ENCODE measurements around the gene C5orf63. TPM values are rescaled to one million over a fixed set of nuclear protein-coding genes. Genes with fewer than 3 reads are reported as not detected.

C5orf63 gene
- total and polyA plus RNA-seq, 2 of the 8 experiments (the other 6 are each of a cell fraction or from before 2014, with no cell fraction given) = 0.67 to 0.71 TPM

DNA sequence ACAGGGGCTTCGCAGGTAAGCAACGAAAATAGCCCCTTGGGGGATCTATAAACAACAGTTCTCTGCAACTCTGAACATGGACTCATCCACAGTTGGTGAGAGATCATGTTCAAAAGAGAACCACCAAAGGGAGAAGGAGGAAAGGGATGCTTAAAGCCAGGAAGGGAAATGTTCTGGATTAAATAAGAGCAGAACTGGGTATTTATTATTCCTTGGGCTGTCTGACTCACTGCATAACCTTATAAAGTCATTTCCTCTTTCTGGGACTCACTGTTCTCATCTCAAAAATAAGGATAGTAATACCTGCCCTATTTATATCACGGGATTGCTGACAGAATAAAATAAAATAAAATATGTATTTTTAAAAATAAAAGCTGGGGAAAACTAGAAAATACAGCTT, 31.7 kb downstream of the C5orf63 start:
- no peak overlapping the region for H3K4me3 ChIP-seq (ENCODE audit: extremely low read depth in 1 of 4, insufficient read depth in 2 of 4, low read depth in 3 of 4, low read length in 4 of 4)
- H3K27ac ChIP-seq (ENCODE audit: low read depth, low read length) = no peak overlapping the region
- H4K8ac ChIP-seq (ENCODE audit: extremely low read depth, insufficient read depth, low read length) = no peak overlapping the region
- no peaks in the 10 kb centered on the region for H4K20me1 ChIP-seq (replicated peaks in 1 of 2; ENCODE audit: control insufficient read depth in 1 of 2, insufficient read depth in 2 of 2, low read length in 2 of 2)
- ChIA-PET CTCF (ENCODE audit: partially characterized antibody) (interaction anchor here (0.6 to 1.4 kb wide), 6 partner anchors 18 to 1026 kb away, joined by 3 read pairs; no protein-coding TSS in a partner anchor), POLR2A (ENCODE audit: partially characterized antibody) (interaction anchor here (1.6 kb wide), 1 partner anchor 11 kb away, joined by 8 read pairs; the partner anchor contains the start of gene MARCHF3)
- no peaks in the 10 kb centered on the region for H3K23me2 ChIP-seq (ENCODE audit: low read depth, low read length)
- peak overlapping the region; percentile 15; the same call in 1 of the 2 replicates for H2AFZ ChIP-seq (ENCODE audit: low read length)
- no peak overlapping the region for H4K5ac ChIP-seq (ENCODE audit: insufficient read length, low read depth, low read length)
- H2BK120ac ChIP-seq (replicated peaks; ENCODE audit: low read depth, low read length) = no peak overlapping the region
- whole genome bisulfite sequencing, 2 experiments (ENCODE audit: extremely low coverage in 1 of 2, insufficient coverage in 1 of 2, insufficient read length in 1 of 2, insufficient replicate concordance in 2 of 2, low coverage in 1 of 2, low lambda C conversion rate in 2 of 2, missing lambda C conversion rate in 1 of 2) = 88% methylated on average over 3 of the region's 3 CpGs; no CpG with 5 or more reads in 1 of the 2 experiments
- no peaks in the 10 kb centered on the region for H3K36me3 ChIP-seq (ENCODE audit: control insufficient read depth in 2 of 4, insufficient read depth in 4 of 4, low read length in 3 of 4)
- H4K91ac ChIP-seq (replicated peaks; ENCODE audit: insufficient read length, low read length) = peak overlapping the region; percentile 6
- no peaks in the 10 kb centered on the region for H3K79me2 ChIP-seq (ENCODE audit: control insufficient read depth in 1 of 2, insufficient read depth in 2 of 2, low read length in 2 of 2)
- FAIRE-seq = no peak
- no peak overlapping the region for H3K14ac ChIP-seq (ENCODE audit: insufficient read length)
- no peak overlapping the region for H2BK5ac ChIP-seq (ENCODE audit: low read depth, low read length)
- H3K4me1 ChIP-seq (replicated peaks in 1 of 4; ENCODE audit: control insufficient read depth in 3 of 4, insufficient read depth in 4 of 4, low read length in 3 of 4) = peaks cover 2 to 18% (median 11%) of the 10 kb centered on the region in 4 experiments; a peak in 6 of 7 replicates
- no peak overlapping the region for H3K23ac ChIP-seq (ENCODE audit: insufficient read length)
- H2BK15ac ChIP-seq (ENCODE audit: low read length) = no peak overlapping the region
- no peak overlapping the region for H2AK5ac ChIP-seq (ENCODE audit: low read depth, low read length)
- H3K18ac ChIP-seq (ENCODE audit: extremely low read depth, low read length) = no peak overlapping the region
- no peak overlapping the region for H3K56ac ChIP-seq (replicated peaks; ENCODE audit: insufficient read length, low read depth, low read length)
- no peak overlapping the region for H2BK12ac ChIP-seq (ENCODE audit: low read depth, low read length)
- no peak for DNase-seq (ENCODE audit: low read depth in 1 of 2, low spot score in 2 of 2)
- no peak overlapping the region for H2BK20ac ChIP-seq (ENCODE audit: low read length)
- H3K9me3 ChIP-seq (ENCODE audit: insufficient read depth in 2 of 2, low read depth in 1 of 2, low read length in 1 of 2) = no peaks in the 10 kb centered on the region
- H3K27me3 ChIP-seq (replicated peaks in 1 of 4; ENCODE audit: control insufficient read depth in 3 of 4, extremely low read depth in 1 of 4, insufficient read depth in 3 of 4, low read length in 3 of 4) = peaks cover 0 to 1% (median 0%) of the 10 kb centered on the region in 4 experiments; a peak in 1 of 7 replicates
- H3K79me1 ChIP-seq (ENCODE audit: low read depth, low read length) = no peaks in the 10 kb centered on the region
- no peak overlapping the region for H3K9ac ChIP-seq (replicated peaks in 1 of 4; ENCODE audit: extremely low read depth in 1 of 4, low read depth in 3 of 4, low read length in 3 of 4)
- no peak overlapping the region for H3K4ac ChIP-seq (replicated peaks; ENCODE audit: insufficient read length, low read depth, low read length)
- H3K4me2 ChIP-seq (ENCODE audit: insufficient read depth in 1 of 2, low read depth in 2 of 2, low read length in 2 of 2) = peak overlapping the region; percentile 25 to 46; a peak in 3 of 4 replicates
- TF ChIP-seq ASH2L (IDR thresholded peaks at IDR 0.05; ENCODE audit: low read length) (no peak), TAF1 (IDR thresholded peaks at IDR 0.05; ENCODE audit: low read depth, low read length) (no peak), PHF8 (conservative IDR thresholded peaks at IDR 0.05; ENCODE audit: low read depth, low read length) (no peak), ZNF274 (IDR thresholded peaks at IDR 0.05; ENCODE audit: borderline replicate concordance, extremely low read depth, low read length) (no peak), RFX5 (IDR thresholded peaks at IDR 0.05; ENCODE audit: borderline replicate concordance, low read depth, low read length) (no peak), JUN (IDR thresholded peaks at IDR 0.05; ENCODE audit: low read depth, low read length) (no peak), CBX8 (IDR thresholded peaks at IDR 0.05; ENCODE audit: borderline replicate concordance, low read depth, low read length) (no peak), MAFK (IDR thresholded peaks at IDR 0.05; ENCODE audit: low read depth, low read length) (no peak), TCF12 (IDR thresholded peaks at IDR 0.05; ENCODE audit: low read depth, low read length) (no peak), KDM1A (IDR thresholded peaks at IDR 0.05; ENCODE audit: borderline replicate concordance, low read length) (no peak), KDM5A (IDR thresholded peaks at IDR 0.05; ENCODE audit: low read length) (no peak), CREB1 (IDR thresholded peaks at IDR 0.05) (no peak)

All from H1 (cell line).